NB4 (cell line): ENCODE measurements around the gene ZNF711.
"Not testable (repeated sequence)": the region's sequence is repeated elsewhere in the genome, so short reads cannot be mapped to it uniquely, and the experiment has no call there.

Experiments used
- DNase-seq: peaks from one replicate; pipeline ENCODE4 v3.0.0; 2010; ENCODE audit warnings: low read depth
- H3K4me3 ChIP-seq: one replicate; pipeline ENCODE4 v1.5.1; 2011; ENCODE audit warnings: mild to moderate bottlenecking, low read depth, low read length, moderate library complexity
- CTCF ChIP-seq: IDR thresholded peaks from one replicate; pipeline ENCODE4 v1.5.1; 2012; ENCODE audit warnings: low read depth, low read length
- MAX ChIP-seq: IDR thresholded peaks from 2 replicates; pipeline ENCODE4 v1.6.1; 2011; ENCODE audit warnings: low read depth, low read length
- MYC ChIP-seq: IDR thresholded peaks from 2 replicates; pipeline ENCODE4 v1.6.1; 2011; ENCODE audit warnings: low read depth, low read length
- POLR2A ChIP-seq: IDR thresholded peaks from 2 replicates; pipeline ENCODE4 v1.6.1; 2011; ENCODE audit warnings: mild to moderate bottlenecking; ENCODE audit not compliant: insufficient read length; ENCODE audit errors: extremely low read depth

The ZNF711 gene

DNA sequence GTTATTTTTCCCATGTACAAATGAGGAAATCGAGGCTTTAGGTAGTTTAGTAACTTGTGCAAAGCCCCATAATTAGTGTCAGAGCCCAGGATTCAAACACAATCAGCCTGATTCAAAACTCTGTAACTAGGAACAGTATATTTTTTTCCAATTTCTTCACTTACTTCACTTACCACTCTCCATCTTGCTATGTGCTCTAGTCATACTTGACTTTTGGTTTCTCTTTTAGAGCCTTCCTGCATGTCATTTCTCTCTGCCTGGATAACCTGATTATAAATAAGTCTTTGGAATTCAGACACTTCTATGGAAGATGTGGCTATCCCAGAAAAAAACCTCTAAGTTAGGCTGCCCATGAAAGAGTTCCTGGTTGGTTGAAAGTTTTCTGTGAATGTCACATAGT is 22.4 kb upstream of the ZNF711 start:
- no peak for DNase-seq
- H3K4me3 ChIP-seq, result no peak overlapping the region
- TF ChIP-seq CTCF (no peak), MYC (no peak)

DNA sequence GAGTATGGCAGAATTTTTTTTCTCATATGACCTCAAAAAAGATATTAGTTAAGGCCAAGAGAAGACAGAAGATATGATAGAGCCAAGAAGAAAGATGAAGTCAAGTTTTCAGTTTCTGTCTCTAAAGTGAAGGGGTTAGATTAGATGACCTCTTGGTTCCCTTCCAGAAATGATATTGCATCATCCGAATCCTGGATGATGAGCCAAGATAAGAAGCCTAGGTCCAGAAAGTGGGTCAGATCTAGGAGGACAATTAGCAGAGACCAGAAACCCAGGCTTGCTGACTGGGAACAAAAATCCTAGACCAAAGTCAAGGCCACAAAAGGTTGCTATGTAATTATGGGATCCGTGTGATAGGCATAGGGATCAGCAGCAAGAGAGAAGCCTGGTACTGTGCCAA is 20.4 kb upstream of the ZNF711 start:
- H3K4me3 ChIP-seq, result no peak overlapping the region
- TF ChIP-seq MYC, result no peak
- no peak for TF ChIP-seq MAX
- TF ChIP-seq CTCF, result no peak
- TF ChIP-seq POLR2A, result no peak
- DNase-seq, result no peak

DNA sequence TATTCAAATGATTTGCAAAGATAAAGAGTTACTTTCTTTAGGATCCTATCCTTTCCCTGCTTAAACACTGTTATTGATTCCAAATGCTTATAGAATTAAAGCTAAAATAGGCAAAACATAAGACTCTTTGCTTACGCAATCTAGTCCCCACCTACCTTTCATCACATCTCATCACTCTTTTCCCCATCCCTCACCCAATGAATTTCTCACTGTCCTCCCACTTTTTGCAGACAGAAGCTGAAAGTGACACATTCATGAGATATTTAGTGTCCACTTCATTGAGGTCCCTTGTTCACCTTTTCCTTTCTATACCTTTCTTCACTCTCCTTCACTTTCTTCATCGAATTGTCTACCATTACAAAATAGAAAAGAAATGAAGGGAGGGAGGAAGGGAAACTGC is 636 bp upstream of the ZNF711 start:
- no peak for DNase-seq
- H3K4me3 ChIP-seq, result no peak overlapping the region
- no peak for TF ChIP-seq MAX
- no peak for TF ChIP-seq MYC
- TF ChIP-seq POLR2A, result no peak
- no peak for TF ChIP-seq CTCF

DNA sequence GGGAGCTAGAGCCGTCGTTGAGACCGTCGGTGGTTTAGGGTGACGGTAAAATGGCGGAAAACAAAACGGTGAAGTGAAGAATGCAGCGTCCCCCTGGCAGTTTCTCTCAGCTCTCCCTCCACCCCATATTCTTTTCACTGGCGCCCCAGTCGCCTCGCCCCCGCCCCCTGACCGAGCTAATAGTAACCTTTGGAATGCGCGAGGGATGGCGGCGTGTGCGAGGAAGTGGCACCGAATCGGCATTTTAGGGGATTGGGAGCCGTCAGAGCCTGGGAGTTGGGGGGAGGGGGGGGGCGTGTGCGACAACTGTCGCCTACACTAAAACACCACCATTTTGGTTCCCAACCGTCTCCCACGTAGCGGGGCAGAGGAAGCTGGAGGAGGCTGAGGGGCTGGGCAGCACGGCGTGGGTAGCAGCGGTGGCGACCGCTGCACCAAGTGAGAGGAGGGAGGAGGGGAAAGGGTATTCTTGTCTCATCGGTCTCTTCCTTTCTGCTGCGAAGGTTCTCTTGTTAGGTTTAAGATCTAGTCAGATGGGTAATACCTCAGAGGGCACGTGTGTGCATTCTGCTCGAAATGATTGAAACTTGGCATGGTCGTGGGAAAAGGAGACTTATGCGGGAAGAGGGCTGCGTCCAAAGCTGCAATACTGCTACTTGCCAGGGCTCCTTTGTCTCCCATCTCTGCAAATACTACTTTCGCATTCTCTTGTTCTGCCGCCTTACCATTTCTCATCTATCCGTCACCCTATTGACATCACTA is 840 bp downstream of the ZNF711 start:
- TF ChIP-seq CTCF (no peak), MYC (no peak), MAX (no peak), POLR2A (no peak)
- no peak overlapping the region for H3K4me3 ChIP-seq
- no peak for DNase-seq

- DNase-seq, H3K4me3 ChIP-seq: not testable (repeated sequence)
These were observed 41.5 kb downstream of the ZNF711 start for GRCh38 chrX:85285286-85285685.

DNA sequence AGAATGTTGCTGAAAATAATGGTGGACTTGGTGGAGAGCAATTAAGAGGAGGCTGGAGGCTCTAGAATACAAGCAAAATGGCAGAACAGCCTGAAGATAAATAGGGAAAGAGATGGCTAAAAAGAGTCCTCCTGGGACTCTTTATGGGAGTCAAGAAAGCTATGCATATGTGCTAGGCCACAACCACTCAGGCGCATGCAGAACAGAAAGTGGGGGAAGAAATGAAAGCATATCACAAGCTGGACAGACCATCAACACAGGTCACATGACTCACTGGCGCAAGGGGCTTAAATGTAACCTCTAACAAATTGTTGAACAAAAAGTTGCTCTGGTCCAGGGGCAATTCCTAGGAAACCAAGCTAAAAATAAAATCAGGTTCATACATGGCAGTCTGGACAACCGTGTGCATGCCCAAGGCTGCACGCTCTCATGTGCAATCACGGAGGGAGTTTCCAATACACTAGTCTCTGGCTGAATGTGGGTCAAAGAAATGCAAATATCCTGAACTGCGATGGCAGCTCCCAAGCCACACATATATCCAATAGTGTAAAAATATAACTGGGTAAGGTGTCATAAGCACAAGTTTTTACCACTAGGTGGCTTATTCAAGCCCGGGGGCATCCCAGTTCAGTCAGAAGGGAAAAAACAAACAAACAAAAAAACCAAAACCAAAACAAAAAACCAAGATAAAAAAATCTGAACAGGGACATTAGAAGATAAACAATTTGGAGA is 45.4 kb downstream of the ZNF711 start:
- DNase-seq, result no peak
- no peak for TF ChIP-seq CTCF
- TF ChIP-seq POLR2A, result no peak
- no peak for TF ChIP-seq MYC
- TF ChIP-seq MAX, result no peak
- H3K4me3 ChIP-seq, result no peak overlapping the region
